ENCODE data around the gene PPP3R1.

Gene PPP3R1

GRCh38 chr2:68293755-68294154, 41.4 kb upstream of the PPP3R1 start:
- TF ChIP-seq REST (IDR thresholded peaks at IDR 0.05; ENCODE audit: insufficient read depth in 1 of 2, low read depth in 2 of 2, low read length in 2 of 2) (no peak), POLR2AphosphoS5 (IDR thresholded peaks at IDR 0.05; ENCODE audit: low read depth, low read length) (no peak), SIN3A (IDR thresholded peaks at IDR 0.05; ENCODE audit: borderline replicate concordance, insufficient read depth, low read length) (no peak), TAF1 (IDR thresholded peaks at IDR 0.05; ENCODE audit: borderline replicate concordance, insufficient read depth, low read length) (no peak), FOXP2 (optimal IDR thresholded peaks at IDR 0.05; ENCODE audit: borderline replicate concordance, extremely low read depth, extremely low read length, insufficient read depth) (no peak)

- TF ChIP-seq POLR2AphosphoS5 (IDR thresholded peaks at IDR 0.05; ENCODE audit: low read depth, low read length) (no peak), FOXP2 (optimal IDR thresholded peaks at IDR 0.05; ENCODE audit: borderline replicate concordance, extremely low read depth, extremely low read length, insufficient read depth) (no peak), TAF1 (IDR thresholded peaks at IDR 0.05; ENCODE audit: borderline replicate concordance, insufficient read depth, low read length) (no peak), REST (IDR thresholded peaks at IDR 0.05; ENCODE audit: insufficient read depth in 1 of 2, low read depth in 2 of 2, low read length in 2 of 2) (no peak), SIN3A (IDR thresholded peaks at IDR 0.05; ENCODE audit: borderline replicate concordance, insufficient read depth, low read length) (no peak)
Measured at GRCh38 chr2:68293024-68293423, 40.7 kb upstream of the PPP3R1 start.

DNA sequence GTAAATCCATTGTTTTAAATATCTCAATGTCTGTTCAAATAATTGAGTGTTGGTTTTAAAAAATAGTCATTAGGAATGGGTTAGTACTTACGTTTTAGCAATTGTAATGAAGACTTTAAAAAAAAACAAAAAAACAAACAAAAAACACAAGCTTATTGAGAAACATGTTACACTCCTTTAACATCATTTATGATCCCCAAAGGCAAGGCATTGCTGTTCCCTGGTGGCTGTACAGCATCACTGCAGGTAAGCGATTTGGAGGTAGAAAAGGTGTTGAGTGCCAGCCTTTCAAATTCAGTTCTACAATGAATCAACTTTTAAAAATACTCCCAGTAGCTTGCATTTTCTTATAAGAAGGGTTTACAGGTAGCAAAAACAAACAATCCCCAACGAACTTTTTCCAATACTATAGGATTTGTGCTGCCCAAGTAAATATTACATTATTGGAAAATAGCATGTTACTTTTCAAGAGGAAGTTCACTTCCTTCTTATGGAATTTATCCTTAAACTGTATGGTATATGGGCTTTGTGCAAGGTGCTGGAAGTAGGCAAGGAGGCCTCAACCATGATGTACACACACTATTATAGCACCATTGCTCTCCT, 39.9 kb upstream of the PPP3R1 start:
- TF ChIP-seq SIN3A (IDR thresholded peaks at IDR 0.05; ENCODE audit: borderline replicate concordance, insufficient read depth, low read length), result no peak
- TF ChIP-seq POLR2AphosphoS5 (IDR thresholded peaks at IDR 0.05; ENCODE audit: low read depth, low read length), result no peak
- TF ChIP-seq TAF1 (IDR thresholded peaks at IDR 0.05; ENCODE audit: borderline replicate concordance, insufficient read depth, low read length), result no peak
- no peak for TF ChIP-seq REST (IDR thresholded peaks at IDR 0.05; ENCODE audit: insufficient read depth in 1 of 2, low read depth in 2 of 2, low read length in 2 of 2)
- TF ChIP-seq FOXP2 (optimal IDR thresholded peaks at IDR 0.05; ENCODE audit: borderline replicate concordance, extremely low read depth, extremely low read length, insufficient read depth), result no peak

GRCh38 chr2:68291314-68291713, 39.0 kb upstream of the PPP3R1 start:
- TF ChIP-seq SIN3A (IDR thresholded peaks at IDR 0.05; ENCODE audit: borderline replicate concordance, insufficient read depth, low read length) (no peak), REST (IDR thresholded peaks at IDR 0.05; ENCODE audit: insufficient read depth in 1 of 2, low read depth in 2 of 2, low read length in 2 of 2) (no peak), FOXP2 (optimal IDR thresholded peaks at IDR 0.05; ENCODE audit: borderline replicate concordance, extremely low read depth, extremely low read length, insufficient read depth) (no peak), POLR2AphosphoS5 (IDR thresholded peaks at IDR 0.05; ENCODE audit: low read depth, low read length) (no peak), TAF1 (IDR thresholded peaks at IDR 0.05; ENCODE audit: borderline replicate concordance, insufficient read depth, low read length) (no peak)

All from PFSK-1 (cell line).